Keratinocyte (primary cell): ENCODE measurements around the gene DNASE1. TPM values are rescaled to one million over a fixed set of nuclear protein-coding genes. Genes with fewer than 3 reads are reported as not detected.

Source experiments
- DNase-seq: peaks from one replicate; pipeline ENCODE4 v3.0.0-alpha.2; 2011; ENCODE audit warnings: low read depth, missing footprints, low spot score
- FAIRE-seq: peaks from 2 replicates; lab custom pipeline; 2011; peaks lifted over from hg19 to GRCh38; lab: Jason Lieb, UNC
- H2AFZ ChIP-seq: 2 replicates; pipeline ENCODE4 v1.6.0; 2012; ENCODE audit warnings: low read length, control low read depth, inconsistent platforms; ENCODE audit not compliant: control insufficient read depth
- H3K27ac ChIP-seq: 2 replicates; pipeline ENCODE4 v1.5.1; 2011; ENCODE audit warnings: low read length; ENCODE audit not compliant: control insufficient read depth, insufficient read depth
- H3K27me3 ChIP-seq: 3 replicates; pipeline ENCODE4 v1.6.0; 2011; ENCODE audit warnings: low read length; ENCODE audit not compliant: control insufficient read depth, insufficient read depth; ENCODE audit errors: extremely low read depth
- H3K36me3 ChIP-seq, 2 experiments: 2 replicates in 1 of 2; 3 replicates in 1 of 2; pipeline ENCODE4 v1.5.1; 2011; ENCODE audit warnings: low read length in 2 of 2, mild to moderate bottlenecking in 1 of 2; ENCODE audit not compliant: control insufficient read depth in 2 of 2, insufficient read depth in 2 of 2; ENCODE audit errors: extremely low read depth in 1 of 2
- H3K4me1 ChIP-seq: 3 replicates; pipeline ENCODE4 v1.5.1; 2011; ENCODE audit warnings: low read length; ENCODE audit not compliant: control insufficient read depth, insufficient read depth; ENCODE audit errors: extremely low read depth
- H3K4me2 ChIP-seq: 3 replicates; pipeline ENCODE4 v1.6.0; 2011; ENCODE audit warnings: low read depth, low read length; ENCODE audit not compliant: control insufficient read depth, insufficient read depth; ENCODE audit errors: extremely low read depth
- H3K4me3 ChIP-seq, 3 experiments: fragments of 200-600 bp in 1 of 3; sonication (generic) in 1 of 3; 2 replicates in 2 of 3; 3 replicates in 1 of 3; pipeline ENCODE4 v1.5.1; 2011 to 2016; ENCODE audit warnings: low read length in 3 of 3, mild to moderate bottlenecking in 3 of 3, control low read depth in 2 of 3, inconsistent platforms in 1 of 3, low read depth in 1 of 3, mixed read lengths in 1 of 3, mixed run types in 1 of 3, moderate library complexity in 1 of 3; ENCODE audit not compliant: control insufficient read depth in 2 of 3, insufficient read depth in 2 of 3; ENCODE audit errors: extremely low read depth in 1 of 3
- H3K79me2 ChIP-seq: 2 replicates; pipeline ENCODE4 v1.6.0; 2012; ENCODE audit warnings: low read length; ENCODE audit not compliant: control insufficient read depth, insufficient read depth
- H3K9ac ChIP-seq: 3 replicates; pipeline ENCODE4 v1.6.0; 2011; ENCODE audit warnings: low read length; ENCODE audit not compliant: control insufficient read depth, insufficient read depth; ENCODE audit errors: extremely low read depth
- H3K9me1 ChIP-seq: 3 replicates; pipeline ENCODE4 v1.6.0; 2011; ENCODE audit warnings: low read length; ENCODE audit not compliant: control insufficient read depth, insufficient read depth; ENCODE audit errors: extremely low read depth
- H3K9me3 ChIP-seq: 2 replicates; pipeline ENCODE4 v1.5.1; 2012; ENCODE audit warnings: low read depth, low read length; ENCODE audit not compliant: control insufficient read depth
- H4K20me1 ChIP-seq: 3 replicates; pipeline ENCODE4 v1.6.0; 2011; ENCODE audit warnings: low read length; ENCODE audit not compliant: control insufficient read depth, insufficient read depth; ENCODE audit errors: extremely low read depth
- EZH2 ChIP-seq: IDR thresholded peaks from one replicate; pipeline ENCODE4 v1.6.1; 2012; ENCODE audit warnings: inconsistent platforms, mild to moderate bottlenecking, low read length, moderate library complexity
- dilution Hi-C: fragments of 300-500 bp; cut with MboI; formaldehyde crosslinking; loops from one replicate; pipeline ENCODE4 v1.7.0; 2020; ENCODE audit warnings: low sequenced_read_pairs; ENCODE audit not compliant: extremely low pct_ligation_motif_present
- polyA plus RNA-seq, 5 experiments: library from polyadenylated mRNA; depleted of rRNA in 3 of 5; stranded (reverse) in 3 of 5; stranded (forward) in 1 of 5; unstranded in 1 of 5; fragments of >200 nt; gene quantifications; 1 replicate in 1 of 5; 2 replicates in 3 of 5; 3 replicates in 1 of 5; pipeline versions ENCODE4 v1.2.1 to v1.2.3, GENCODE V29; 2011 to 2012; ENCODE audit warnings: missing spikeins in 2 of 5, low read depth in 1 of 5, low replicate concordance in 1 of 5
- TF ChIP-seq, protein P1 (sequence below), 3 experiments: IDR thresholded peaks in 1 of 3; conservative IDR thresholded peaks in 1 of 3; optimal IDR thresholded peaks in 1 of 3; 2 replicates in 2 of 3; 3 replicates in 1 of 3; pipeline versions ENCODE3 to v1.5.1; 2011; ENCODE audit warnings: low read length in 3 of 3, mild to moderate bottlenecking in 3 of 3, moderate library complexity in 2 of 3, control low read depth in 1 of 3, inconsistent platforms in 1 of 3; ENCODE audit not compliant: insufficient read depth in 2 of 3; ENCODE audit errors: extremely low read depth in 1 of 3

The DNASE1 gene
- polyA plus RNA-seq, 1 donor (not counting 4 experiments of a cell fraction or from before 2014, with no cell fraction given), result 5.2 TPM

DNA sequence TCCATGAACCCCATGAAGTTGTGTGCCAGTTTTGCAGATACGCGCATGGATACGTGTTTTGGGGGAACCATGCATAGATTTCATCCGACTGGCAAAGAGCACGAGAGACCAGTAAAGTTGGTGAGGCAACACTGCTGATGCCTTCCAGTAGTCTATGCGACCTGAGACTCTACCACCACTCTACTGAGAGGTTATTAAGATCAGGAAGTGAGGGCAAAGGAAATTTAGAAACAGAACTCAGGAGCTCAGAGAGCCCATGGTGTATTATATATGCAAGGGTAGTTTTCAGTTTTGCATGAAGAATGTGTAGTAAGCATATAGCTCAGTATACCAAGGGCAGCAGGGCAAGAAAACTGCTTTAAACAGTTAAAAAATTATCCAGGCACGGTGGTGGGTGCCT, 47.3 kb upstream of the DNASE1 start:
- dilution Hi-C loops, result no loop called here
- H2AFZ ChIP-seq, result no peak overlapping the region
- H3K4me2 ChIP-seq, result no peak overlapping the region
- H3K9me1 ChIP-seq, result no peaks in the 10 kb centered on the region
- H3K4me1 ChIP-seq, result peaks cover 8% of the 10 kb centered on the region
- no peak overlapping the region for H3K27ac ChIP-seq
- peaks cover 10% of the 10 kb centered on the region for H3K79me2 ChIP-seq
- H3K9ac ChIP-seq, result no peak overlapping the region
- TF ChIP-seq, protein P1, sequence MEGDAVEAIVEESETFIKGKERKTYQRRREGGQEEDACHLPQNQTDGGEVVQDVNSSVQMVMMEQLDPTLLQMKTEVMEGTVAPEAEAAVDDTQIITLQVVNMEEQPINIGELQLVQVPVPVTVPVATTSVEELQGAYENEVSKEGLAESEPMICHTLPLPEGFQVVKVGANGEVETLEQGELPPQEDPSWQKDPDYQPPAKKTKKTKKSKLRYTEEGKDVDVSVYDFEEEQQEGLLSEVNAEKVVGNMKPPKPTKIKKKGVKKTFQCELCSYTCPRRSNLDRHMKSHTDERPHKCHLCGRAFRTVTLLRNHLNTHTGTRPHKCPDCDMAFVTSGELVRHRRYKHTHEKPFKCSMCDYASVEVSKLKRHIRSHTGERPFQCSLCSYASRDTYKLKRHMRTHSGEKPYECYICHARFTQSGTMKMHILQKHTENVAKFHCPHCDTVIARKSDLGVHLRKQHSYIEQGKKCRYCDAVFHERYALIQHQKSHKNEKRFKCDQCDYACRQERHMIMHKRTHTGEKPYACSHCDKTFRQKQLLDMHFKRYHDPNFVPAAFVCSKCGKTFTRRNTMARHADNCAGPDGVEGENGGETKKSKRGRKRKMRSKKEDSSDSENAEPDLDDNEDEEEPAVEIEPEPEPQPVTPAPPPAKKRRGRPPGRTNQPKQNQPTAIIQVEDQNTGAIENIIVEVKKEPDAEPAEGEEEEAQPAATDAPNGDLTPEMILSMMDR (optimal IDR thresholded peaks at IDR 0.05 in 1 of 3, IDR thresholded peaks at IDR 0.05 in 1 of 3, conservative IDR thresholded peaks at IDR 0.05 in 1 of 3; ENCODE audit: extremely low read depth in 1 of 3, insufficient read depth in 2 of 3, low read length in 3 of 3), result no peak
- no peak for TF ChIP-seq EZH2
- no peaks in the 10 kb centered on the region for H3K9me3 ChIP-seq
- FAIRE-seq (no peak), DNase-seq (no peak)
- H4K20me1 ChIP-seq, result no peaks in the 10 kb centered on the region
- peaks cover 4 to 8% of the 10 kb centered on the region in 2 experiments for H3K36me3 ChIP-seq
- H3K27me3 ChIP-seq, result no peaks in the 10 kb centered on the region
- no peak overlapping the region for H3K4me3 ChIP-seq

DNA sequence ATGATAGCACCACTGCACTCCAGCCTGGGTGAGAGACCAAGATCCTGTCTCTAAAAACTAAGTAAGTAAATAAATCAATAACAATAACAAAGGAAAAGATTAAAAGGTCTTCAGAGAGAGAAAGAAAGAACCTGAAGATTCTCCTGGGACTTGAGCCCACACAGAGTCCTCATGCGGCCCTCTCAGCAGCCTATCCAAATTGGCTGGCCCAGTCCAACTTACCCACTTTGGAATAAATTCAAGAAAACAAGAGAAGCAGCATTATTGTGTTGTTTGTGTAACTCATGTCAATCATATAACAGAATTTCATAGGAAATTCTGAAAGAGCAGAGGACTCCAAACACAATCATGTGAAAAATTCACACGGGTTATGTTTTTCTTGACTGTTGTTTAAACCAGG, 46.9 kb upstream of the DNASE1 start:
- no peak for FAIRE-seq
- peaks cover 9% of the 10 kb centered on the region for H3K4me1 ChIP-seq
- no peak overlapping the region for H3K4me3 ChIP-seq
- H2AFZ ChIP-seq, result no peak overlapping the region
- no peaks in the 10 kb centered on the region for H3K9me1 ChIP-seq
- no peaks in the 10 kb centered on the region for H4K20me1 ChIP-seq
- H3K9ac ChIP-seq, result no peak overlapping the region
- H3K4me2 ChIP-seq, result no peak overlapping the region
- H3K27ac ChIP-seq, result no peak overlapping the region
- peaks cover 4 to 5% of the 10 kb centered on the region in 2 experiments for H3K36me3 ChIP-seq
- no peak for DNase-seq
- H3K9me3 ChIP-seq, result no peaks in the 10 kb centered on the region
- dilution Hi-C loops, result no loop called here
- no peaks in the 10 kb centered on the region for H3K27me3 ChIP-seq
- TF ChIP-seq, protein P1 (optimal IDR thresholded peaks at IDR 0.05 in 1 of 3, IDR thresholded peaks at IDR 0.05 in 1 of 3, conservative IDR thresholded peaks at IDR 0.05 in 1 of 3; ENCODE audit: extremely low read depth in 1 of 3, insufficient read depth in 2 of 3, low read length in 3 of 3), result no peak
- no peak for TF ChIP-seq EZH2
- H3K79me2 ChIP-seq, result peaks cover 14% of the 10 kb centered on the region
